Heart left ventricle (tissue), 16 donors: Measurements from ENCODE around the gene FBLL1. TPM values are rescaled to one million over a fixed set of nuclear protein-coding genes. Genes with fewer than 3 reads are reported as not detected.

Experiments used
- ATAC-seq, 4 donors: fragments of 200-7000 bp; cut with Tn5 transposase; one replicate each; pipeline ENCODE4 v1.9.1; 2020 to 2022; ENCODE audit warnings: moderate library complexity in 4 of 4, mild to moderate bottlenecking in 3 of 4, moderate number of reproducible peaks in 1 of 4
- DNase-seq, 5 donors: peaks; one replicate each; pipeline ENCODE4 v3.0.0-alpha.2; 2020
- H3K27ac ChIP-seq, 12 donors: fragments of 200-600 bp; sonication (generic) in 4 of 12; one replicate each; pipeline versions ENCODE4 v1.5.0 to v1.8.0; 2016 to 2022; ENCODE audit warnings: mild to moderate bottlenecking in 2 of 12
- H3K27me3 ChIP-seq, 9 donors: fragments of 200-600 bp; sonication (generic) in 2 of 9; one replicate each; pipeline versions ENCODE4 v1.5.1 to v1.8.0; 2016 to 2022; ENCODE audit warnings: mild to moderate bottlenecking in 3 of 9
- H3K36me3 ChIP-seq, 9 donors: fragments of 200-600 bp; sonication (generic) in 2 of 9; one replicate each; pipeline versions ENCODE4 v1.5.0 to v1.8.0; 2018 to 2022; ENCODE audit warnings: mild to moderate bottlenecking in 2 of 9
- H3K4me1 ChIP-seq, 12 donors: fragments of 200-600 bp; sonication (generic) in 4 of 12; one replicate each; pipeline versions ENCODE4 v1.5.0 to v1.8.0; 2016 to 2022; ENCODE audit warnings: mild to moderate bottlenecking in 3 of 12
- H3K4me3 ChIP-seq, 12 donors: fragments of 200-600 bp; sonication (generic) in 4 of 12; one replicate each; pipeline versions ENCODE4 v1.5.0 to v1.8.0; 2017 to 2022; ENCODE audit warnings: mild to moderate bottlenecking in 9 of 12, moderate library complexity in 4 of 12
- H3K9me3 ChIP-seq, 12 donors: fragments of 200-600 bp; sonication (generic) in 4 of 12; one replicate each; pipeline versions ENCODE4 v1.5.0 to v1.8.0; 2016 to 2022; ENCODE audit warnings: mild to moderate bottlenecking in 1 of 12
- POLR2A ChIP-seq, 2 donors: fragments of 450-650 bp; IDR thresholded peaks; one replicate each; pipeline ENCODE4 v1.6.1; 2017; ENCODE audit warnings: antibody characterized with exemption in 2 of 2, mild to moderate bottlenecking in 2 of 2, moderate library complexity in 2 of 2
- WGBS, 4 donors: extraction: QIAGEN DNeasy Blood & Tissue Kit in 2 of 4; methylation state at CpG; one replicate each; pipeline versions ENCODE4 v1.1.5 to v1.1.7; 2013 to 2018; 5-methylcytosine and 5-hydroxymethylcytosine counted together
- intact Hi-C, 10 donors: fragments of 100-400 bp; cut with DNase I; formaldehyde crosslinking; loops; one replicate each; pipeline versions ENCODE4 v1.11.1 to v1.14.2; 2022
- polyA plus RNA-seq, 2 donors: library from polyadenylated mRNA; stranded (reverse); fragments of 200-250 nt; gene quantifications; one replicate each; pipeline ENCODE4 v1.2.3, GENCODE V29; 2013
- total RNA-seq, 9 donors: library from RNA; depleted of rRNA in 2 of 9; stranded (reverse); fragments of >200 nt in 2 of 9; fragmentation: NEBNext Ultra II Directional in 3 of 9; extraction: Animal tissue kit (Norgen Biotek cat#: 25700) in 3 of 9; gene quantifications; one replicate each; pipeline versions ENCODE4 v1.1.0 to v1.2.4, GENCODE V29; 2016 to 2023
- TF ChIP-seq, protein P1 (sequence below), 12 donors: fragments of 200-600 bp; sonication (generic) in 4 of 12; IDR thresholded peaks; one replicate each; pipeline versions ENCODE4 v1.5.0 to v1.8.0; 2018 to 2022; ENCODE audit warnings: antibody characterized with exemption in 12 of 12, mild to moderate bottlenecking in 5 of 12
- donor health status: ischemic (EF 13 %, LVEDD 7.1; RV severe dilation, severe dysfunction).
- donor health status: healthy with polysubstance abuse.
- donor health status: DM: no; HTN: yes; CAD: no.
- donor health status: DM: no; HTN: no; CAD: no.
- donor health status: ischemic (EF 25% LVEDD 6.9; RV normal size, moderate dysfunction).
- donor health status: ischemic (EF 25% LVEDD 5.7; RV mildly dilated, moderate dysfunction).
- donor health status: healthy.
- donor health status: DM: yes; HTN: yes; CAD: no.
- donor health status: ischemic (EF 35%, LVEDD 5.7; RV mildly dilated, moderate dysfunction).
- donor health status: nonischemic (EF 11% LVEDD 7.7; RV severe dilation, severe dysfunction).
- donor health status: DM: yes; HTN: yes; CAD: no.
- donor health status: PGD.
- donor health status: ischemic (EF 29% LVEDD 5.4; RV normal size, mild dysfunction).
- donor health status: nonischemic (EF 23%, LVEDD 6.1; RV moderate dilation, normal function).

The FBLL1 gene
- total and polyA plus RNA-seq, 11 donors = 0.11 to 0.38 (median 0.26) TPM; not detected in 7

DNA sequence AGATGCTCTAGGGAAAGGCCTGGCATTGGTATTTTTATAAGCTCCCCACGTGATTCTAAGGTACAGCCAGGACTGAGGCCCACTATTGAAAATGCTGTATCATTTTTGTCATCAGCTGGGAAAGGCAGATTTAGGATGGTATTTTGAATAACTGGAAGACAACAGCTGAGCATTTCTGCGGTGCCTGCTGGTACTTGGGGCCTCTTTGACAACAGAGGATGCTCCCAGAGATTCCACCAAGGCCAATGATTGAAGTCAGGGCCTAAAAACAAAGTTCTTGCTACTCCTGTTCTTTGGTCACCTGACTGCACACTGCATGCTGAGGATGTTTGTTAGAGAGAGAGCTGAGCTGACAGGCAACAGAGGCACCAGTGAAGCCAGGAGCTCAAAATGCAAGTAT is 8.1 kb downstream of the FBLL1 start:
- Histone ChIP-seq H3K4me1 (no peaks in the 10 kb centered on the region), H3K27ac (no peak overlapping the region), H3K9me3 (no peaks in the 10 kb centered on the region), H3K27me3 (peaks cover 0 to 13% (median 2%) of the 10 kb centered on the region in 9 donors), H3K36me3 (no peaks in the 10 kb centered on the region), H3K4me3 (no peak overlapping the region)
- WGBS, 4 donors = 73 to 78% (median 75%) methylated on average over 2 of the region's 2 CpGs
- TF ChIP-seq POLR2A (IDR thresholded peaks at IDR 0.05) = no peak
- TF ChIP-seq, protein P1, sequence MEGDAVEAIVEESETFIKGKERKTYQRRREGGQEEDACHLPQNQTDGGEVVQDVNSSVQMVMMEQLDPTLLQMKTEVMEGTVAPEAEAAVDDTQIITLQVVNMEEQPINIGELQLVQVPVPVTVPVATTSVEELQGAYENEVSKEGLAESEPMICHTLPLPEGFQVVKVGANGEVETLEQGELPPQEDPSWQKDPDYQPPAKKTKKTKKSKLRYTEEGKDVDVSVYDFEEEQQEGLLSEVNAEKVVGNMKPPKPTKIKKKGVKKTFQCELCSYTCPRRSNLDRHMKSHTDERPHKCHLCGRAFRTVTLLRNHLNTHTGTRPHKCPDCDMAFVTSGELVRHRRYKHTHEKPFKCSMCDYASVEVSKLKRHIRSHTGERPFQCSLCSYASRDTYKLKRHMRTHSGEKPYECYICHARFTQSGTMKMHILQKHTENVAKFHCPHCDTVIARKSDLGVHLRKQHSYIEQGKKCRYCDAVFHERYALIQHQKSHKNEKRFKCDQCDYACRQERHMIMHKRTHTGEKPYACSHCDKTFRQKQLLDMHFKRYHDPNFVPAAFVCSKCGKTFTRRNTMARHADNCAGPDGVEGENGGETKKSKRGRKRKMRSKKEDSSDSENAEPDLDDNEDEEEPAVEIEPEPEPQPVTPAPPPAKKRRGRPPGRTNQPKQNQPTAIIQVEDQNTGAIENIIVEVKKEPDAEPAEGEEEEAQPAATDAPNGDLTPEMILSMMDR (IDR thresholded peaks at IDR 0.05) = no peak
- no peak for ATAC-seq
- intact Hi-C loops = no loop called here
- DNase-seq = no peak

GRCh38 chr5:168549554-168549953 is 20.4 kb downstream of the FBLL1 start:
- Histone ChIP-seq H3K36me3 (peaks cover 0 to 53% (median 31%) of the 10 kb centered on the region in 9 donors), H3K4me1 (peaks cover 0 to 25% (median 4%) of the 10 kb centered on the region in 12 donors), H3K4me3 (no peak overlapping the region), H3K27me3 (no peaks in the 10 kb centered on the region), H3K27ac (no peak overlapping the region), H3K9me3 (no peaks in the 10 kb centered on the region)
- intact Hi-C loops = no loop called here
- DNase-seq = no peak
- 94 to 97% (median 96%) methylated on average over 7 of the region's 7 CpGs for WGBS, 4 donors
- no peak for ATAC-seq
- no peak for TF ChIP-seq POLR2A (IDR thresholded peaks at IDR 0.05)
- TF ChIP-seq, protein P1 (IDR thresholded peaks at IDR 0.05) = no peak

DNA sequence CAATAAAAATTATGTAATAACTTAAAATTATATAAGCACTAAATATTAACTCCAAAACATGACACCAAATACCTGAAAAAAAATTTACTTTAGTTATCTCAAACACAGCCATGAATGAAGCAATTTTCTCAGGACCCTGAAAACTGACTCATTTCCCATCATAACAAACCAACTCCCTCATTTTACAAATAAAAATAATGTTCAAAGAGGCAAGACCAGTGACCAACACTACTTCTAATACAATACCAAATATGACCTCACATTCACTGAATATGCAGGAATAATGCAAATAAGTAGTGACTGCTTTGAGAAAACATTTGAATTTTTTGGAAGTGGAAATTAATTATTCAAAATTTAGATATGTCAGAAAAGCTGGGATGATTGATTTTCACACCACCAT is 21.6 kb downstream of the FBLL1 start:
- Histone ChIP-seq H3K36me3 (peaks cover 0 to 59% (median 40%) of the 10 kb centered on the region in 9 donors), H3K4me1 (peaks cover 0 to 30% (median 4%) of the 10 kb centered on the region in 12 donors), H3K27ac (peak overlapping the region in 1 of 12 donors; percentile 6), H3K4me3 (no peak overlapping the region), H3K27me3 (no peaks in the 10 kb centered on the region), H3K9me3 (no peaks in the 10 kb centered on the region)
- no peak for TF ChIP-seq POLR2A (IDR thresholded peaks at IDR 0.05)
- TF ChIP-seq, protein P1 (IDR thresholded peaks at IDR 0.05) = no peak
- no peak for ATAC-seq
- no peak for DNase-seq
- intact Hi-C loops = no loop called here

DNA sequence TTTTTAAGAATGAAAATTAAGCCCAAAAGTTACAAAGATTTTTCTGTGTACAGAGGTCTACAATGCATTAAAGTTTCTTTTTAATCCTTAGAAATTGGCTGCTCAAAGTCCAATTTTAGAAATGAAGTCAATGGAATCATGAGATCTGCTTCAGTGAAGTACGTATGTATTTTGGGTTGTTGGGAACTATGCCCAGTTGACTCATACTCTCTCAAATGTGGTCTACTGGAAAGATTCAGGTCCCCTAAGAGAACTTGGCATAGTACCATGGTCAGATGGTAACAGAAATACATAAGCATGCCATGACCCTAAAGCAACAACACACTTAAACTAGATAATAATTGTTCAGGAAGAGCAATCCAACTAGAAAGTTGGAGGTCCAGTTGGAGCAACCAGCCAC is 23.0 kb downstream of the FBLL1 start:
- intact Hi-C loops = no loop called here
- H3K4me1 ChIP-seq = peaks cover 0 to 43% (median 6%) of the 10 kb centered on the region in 12 donors
- peaks cover 0 to 70% (median 52%) of the 10 kb centered on the region in 9 donors for H3K36me3 ChIP-seq
- no peak for TF ChIP-seq POLR2A (IDR thresholded peaks at IDR 0.05)
- TF ChIP-seq, protein P1 (IDR thresholded peaks at IDR 0.05) = no peak
- no peaks in the 10 kb centered on the region for H3K27me3 ChIP-seq
- no peak overlapping the region for H3K4me3 ChIP-seq
- ATAC-seq (peak; percentile 80 to 90 (median 88)), DNase-seq (peak in 2 of 5 donors; percentile 29 to 45)
- H3K27ac ChIP-seq = peak overlapping the region in 10 of 12 donors; percentile 4 to 80 (median 58)
- WGBS, 4 donors = 30 to 47% (median 40%) methylated on average over 1 of the region's 1 CpG
- H3K9me3 ChIP-seq = no peaks in the 10 kb centered on the region
